T-cell (primary cell): ENCODE measurements around the gene TBC1D22A. TPM values are rescaled to one million over a fixed set of nuclear protein-coding genes. Genes with fewer than 3 reads are reported as not detected.
"Not testable (repeated sequence)": the region's sequence is repeated elsewhere in the genome, so short reads cannot be mapped to it uniquely, and the experiment has no call there.

Experiments used
- ATAC-seq, 4 experiments: fragments of 200-7000 bp in 3 of 4; fragments of 150-1000 bp in 1 of 4; cut with Tn5 transposase; replicated peaks in 1 of 4; 1 replicate in 3 of 4; 2 replicates in 1 of 4; pipeline ENCODE4 v1.10.0; 2021; ENCODE audit warnings: moderate library complexity in 3 of 4, mild to moderate bottlenecking in 2 of 4, moderate number of reproducible peaks in 1 of 4
- CTCF ChIA-PET, 2 donors: fragments of 300-600 bp; sonication (Branson Sonifier 250); formaldehyde crosslinking; loops; one replicate each; lab custom pipeline; 2022; ENCODE audit warnings: antibody characterized with exemption in 2 of 2; lab: Charles Lee
- POLR2A ChIA-PET, 2 donors: fragments of 300-600 bp; sonication (Branson Sonifier 250); formaldehyde crosslinking; loops; one replicate each; lab custom pipeline; 2022; ENCODE audit warnings: antibody characterized with exemption in 2 of 2; lab: Charles Lee
- DNase-seq, 35 experiments: peaks; one replicate each; pipeline versions ENCODE4 v3.0.0 to v3.0.0-alpha.2; 2013 to 2023
- H3K27ac ChIP-seq: one replicate; pipeline ENCODE4 v1.5.1; 2013; ENCODE audit warnings: low read length
- H3K27me3 ChIP-seq, 2 experiments: replicated peaks in 1 of 2; 1 replicate in 1 of 2; 2 replicates in 1 of 2; pipeline versions ENCODE4 v1.6.1 to v1.7.0; 2013; ENCODE audit warnings: low read length in 1 of 2, mixed read lengths in 1 of 2; ENCODE audit not compliant: control insufficient read depth in 2 of 2, insufficient read depth in 2 of 2; ENCODE audit errors: extremely low read depth in 1 of 2
- H3K36me3 ChIP-seq, 2 donors: 1 replicate in 1 of 2; 2 replicates in 1 of 2; pipeline versions ENCODE4 v1.6.1 to v1.7.0; 2013; ENCODE audit warnings: low read length in 1 of 2; ENCODE audit not compliant: control insufficient read depth in 2 of 2, insufficient read depth in 1 of 2; ENCODE audit errors: extremely low read depth in 1 of 2
- H3K4me1 ChIP-seq, 2 experiments: 1 replicate in 1 of 2; 2 replicates in 1 of 2; pipeline versions ENCODE4 v1.6.1 to v1.7.0; 2013; ENCODE audit warnings: low read length in 2 of 2, mixed read lengths in 1 of 2; ENCODE audit not compliant: insufficient read depth in 2 of 2, control insufficient read depth in 1 of 2; ENCODE audit errors: extremely low read depth in 1 of 2
- H3K4me3 ChIP-seq, 2 donors: 1 replicate in 1 of 2; 2 replicates in 1 of 2; pipeline versions ENCODE4 v1.5.1 to v1.7.0; 2013; ENCODE audit warnings: mild to moderate bottlenecking in 2 of 2, low read length in 1 of 2, moderate library complexity in 1 of 2; ENCODE audit not compliant: control insufficient read depth in 1 of 2; ENCODE audit errors: extremely low read depth in 1 of 2
- H3K9me3 ChIP-seq: 2 replicates; pipeline ENCODE4 v1.7.0; 2013
- H3K27ac Mint-ChIP-seq, 2 donors: one replicate each; pipeline ENCODE4 v1.8.0; 2020 to 2021; ENCODE audit warnings: mild to moderate bottlenecking in 2 of 2, mixed read lengths in 2 of 2
- H3K27me3 Mint-ChIP-seq, 2 donors: one replicate each; pipeline ENCODE4 v1.8.0; 2021 to 2022; ENCODE audit warnings: mixed read lengths in 2 of 2
- H3K36me3 Mint-ChIP-seq: one replicate; pipeline ENCODE4 v1.8.0; 2021; ENCODE audit warnings: mixed read lengths
- H3K4me1 Mint-ChIP-seq, 3 donors: one replicate each; pipeline ENCODE4 v1.8.0; 2020 to 2022; ENCODE audit warnings: mixed read lengths in 3 of 3, mild to moderate bottlenecking in 1 of 3
- H3K4me3 Mint-ChIP-seq, 3 donors: one replicate each; pipeline ENCODE4 v1.8.0; 2020 to 2022; ENCODE audit warnings: mild to moderate bottlenecking in 3 of 3, mixed read lengths in 3 of 3, moderate library complexity in 3 of 3
- H3K9me3 Mint-ChIP-seq, 3 donors: one replicate each; pipeline ENCODE4 v1.8.0; 2020 to 2022; ENCODE audit warnings: mixed read lengths in 3 of 3
- WGBS: methylation state at CpG from one replicate; pipeline ENCODE4 v1.1.5; 2013; ENCODE audit warnings: missing lambda C conversion rate; ENCODE audit not compliant: insufficient coverage; 5-methylcytosine and 5-hydroxymethylcytosine counted together
- total RNA-seq, 35 experiments: library from RNA in 6 of 35; stranded (reverse) in 6 of 35; fragments of 120-200 nt in 1 of 35; gene quantifications; one replicate each; pipeline versions ENCODE4 v1.2.1 to v1.2.4 and lab custom pipeline; 2013 to 2026

Gene TBC1D22A
- total RNA-seq, 5 donors from 2014 or later (not counting 1 experiment from before 2014, with no cell fraction given), result 38.3 to 67.8 (median 57.7) TPM

GRCh38 chr22:47046411-47047065 lies 284.1 kb downstream of the TBC1D22A start:
- ChIA-PET CTCF (no interaction called here), POLR2A (no interaction called here)
- no peaks in the 10 kb centered on the region for H3K27me3 Mint-ChIP-seq
- no peak overlapping the region for H3K27ac Mint-ChIP-seq
- H3K27me3 ChIP-seq, result no peaks in the 10 kb centered on the region
- H3K9me3 ChIP-seq, result no peaks in the 10 kb centered on the region
- DNase-seq (no peak), ATAC-seq (no peak)
- H3K4me1 ChIP-seq, result peaks cover 0 to 55% of the 10 kb centered on the region in 2 experiments
- peaks cover 45 to 52% (median 49%) of the 10 kb centered on the region in 3 donors for H3K4me1 Mint-ChIP-seq
- no peak overlapping the region for H3K4me3 Mint-ChIP-seq
- WGBS, result 71% methylated on average over 8 of the region's 10 CpGs
- H3K27ac ChIP-seq, result no peak overlapping the region
- H3K36me3 Mint-ChIP-seq, result no peaks in the 10 kb centered on the region
- H3K4me3 ChIP-seq, result no peak overlapping the region
- H3K36me3 ChIP-seq, result no peaks in the 10 kb centered on the region
- no peaks in the 10 kb centered on the region for H3K9me3 Mint-ChIP-seq

- Mint-ChIP-seq H3K4me1 (peaks cover 37 to 48% (median 45%) of the 10 kb centered on the region in 3 donors), H3K9me3 (no peaks in the 10 kb centered on the region), H3K36me3 (no peaks in the 10 kb centered on the region), H3K27ac (no peak overlapping the region), H3K4me3 (no peak overlapping the region), H3K27me3 (no peaks in the 10 kb centered on the region)
- Histone ChIP-seq H3K27me3 (no peaks in the 10 kb centered on the region), H3K9me3 (no peaks in the 10 kb centered on the region), H3K36me3 (peaks cover 0 to 4% of the 10 kb centered on the region in 2 donors), H3K4me3 (no peak overlapping the region), H3K27ac (no peak overlapping the region), H3K4me1 (peaks cover 0 to 54% of the 10 kb centered on the region in 2 experiments)
- DNase-seq (no peak), ATAC-seq (no peak)
- ChIA-PET CTCF (no interaction called here), POLR2A (no interaction called here)
- 95% methylated on average over 13 of the region's 13 CpGs for WGBS
Observed at GRCh38 chr22:47047321-47048122, 285.1 kb downstream of the TBC1D22A start.

- Histone ChIP-seq H3K4me3 (no peak overlapping the region), H3K27me3 (no peaks in the 10 kb centered on the region), H3K4me1 (peaks cover 0 to 49% of the 10 kb centered on the region in 2 experiments), H3K36me3 (peaks cover under 1 to 4% of the 10 kb centered on the region in 2 donors), H3K27ac (no peak overlapping the region), H3K9me3 (no peaks in the 10 kb centered on the region)
- DNase-seq (peak in 1 of 35 experiments; percentile 8), ATAC-seq (peak in 1 of 4 experiments; percentile 29)
- H3K27ac Mint-ChIP-seq, result no peak overlapping the region
- peaks cover 29 to 40% (median 38%) of the 10 kb centered on the region in 3 donors for H3K4me1 Mint-ChIP-seq
- ChIA-PET POLR2A (no interaction called here), CTCF (no interaction called here)
- H3K36me3 Mint-ChIP-seq, result peaks cover under 1% of the 10 kb centered on the region
- H3K27me3 Mint-ChIP-seq, result no peaks in the 10 kb centered on the region
- no peaks in the 10 kb centered on the region for H3K9me3 Mint-ChIP-seq
- no peak overlapping the region for H3K4me3 Mint-ChIP-seq
- WGBS, result 81% methylated on average over 15 of the region's 20 CpGs
Observed at GRCh38 chr22:47048123-47049077, 285.9 kb downstream of the TBC1D22A start.

- no peak overlapping the region for H3K4me3 Mint-ChIP-seq
Observed at GRCh38 chr22:47049078-47049624, 286.7 kb downstream of the TBC1D22A start.

DNA sequence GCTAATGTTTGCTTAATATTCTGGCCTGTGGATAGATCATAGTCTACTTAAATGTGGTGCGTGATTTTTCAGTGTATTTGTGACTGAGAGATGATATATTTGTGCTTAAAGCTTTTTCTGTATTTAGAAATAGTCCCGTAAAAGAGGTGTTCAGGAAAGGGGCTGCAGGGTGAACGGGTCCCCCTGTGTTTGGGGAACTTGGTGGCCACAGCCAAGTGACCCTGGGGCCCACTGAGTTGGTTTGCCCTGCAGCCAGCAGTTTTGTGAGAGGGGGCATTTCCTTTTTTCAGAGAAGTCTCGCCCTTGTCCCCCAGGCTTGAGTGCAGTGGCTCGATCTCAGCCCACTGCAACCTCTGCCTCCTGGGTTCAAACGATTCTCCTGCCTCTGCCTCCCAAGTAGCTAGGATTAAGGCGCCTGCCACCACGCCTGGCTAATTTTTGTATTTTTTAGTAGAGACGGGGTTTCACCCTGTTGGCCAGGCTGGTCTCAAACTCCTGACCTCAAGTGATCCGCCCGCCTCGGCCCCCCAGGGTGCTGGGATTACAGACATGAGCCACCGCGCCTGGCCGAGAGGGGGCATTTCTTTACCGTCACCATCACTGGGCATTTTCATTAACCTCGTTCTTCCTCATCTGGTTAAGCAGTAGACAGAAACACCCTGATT lies 287.4 kb downstream of the TBC1D22A start:
- H3K4me1 ChIP-seq, result peaks cover 0 to 39% of the 10 kb centered on the region in 2 experiments
- H3K27me3 Mint-ChIP-seq, H3K27ac ChIP-seq, DNase-seq, H3K4me3 ChIP-seq, H3K9me3 Mint-ChIP-seq, H3K9me3 ChIP-seq, CTCF ChIA-PET, H3K27ac Mint-ChIP-seq, H3K36me3 ChIP-seq, ATAC-seq, POLR2A ChIA-PET, H3K4me3 Mint-ChIP-seq, H3K27me3 ChIP-seq: not testable (repeated sequence)
- 99% methylated on average over 13 of the region's 17 CpGs for WGBS
- peaks cover 15 to 31% (median 25%) of the 10 kb centered on the region in 3 donors for H3K4me1 Mint-ChIP-seq
- H3K36me3 Mint-ChIP-seq, result peaks cover 11% of the 10 kb centered on the region

More at GRCh38 chr22:47049078-47049624, 286.7 kb downstream of the TBC1D22A start:
- Mint-ChIP-seq H3K4me1 (peaks cover 21 to 36% (median 30%) of the 10 kb centered on the region in 3 donors), H3K27ac (no peak overlapping the region), H3K36me3 (peaks cover 8% of the 10 kb centered on the region), H3K27me3 (no peaks in the 10 kb centered on the region), H3K9me3 (no peaks in the 10 kb centered on the region)
- H3K9me3 ChIP-seq, result no peaks in the 10 kb centered on the region
- ChIA-PET POLR2A (no interaction called here), CTCF (no interaction called here)
- no peak overlapping the region for H3K4me3 ChIP-seq
- 94% methylated on average over 12 of the region's 17 CpGs for WGBS
- no peaks in the 10 kb centered on the region for H3K27me3 ChIP-seq
- peaks cover 0 to 43% of the 10 kb centered on the region in 2 experiments for H3K4me1 ChIP-seq
- peaks cover 4 to 6% of the 10 kb centered on the region in 2 donors for H3K36me3 ChIP-seq
- H3K27ac ChIP-seq, result no peak overlapping the region
- DNase-seq (no peak), ATAC-seq (no peak)
